HCT116 (cell line): ENCODE data around the gene ADGRF5. TPM values are rescaled to one million over a fixed set of nuclear protein-coding genes. Genes with fewer than 3 reads are reported as not detected.

Experiments used
- ATAC-seq: fragments of 200-7000 bp; cut with Tn5 transposase; 2 replicates; pipeline ENCODE4 v1.9.1; 2020; ENCODE audit warnings: mild to moderate bottlenecking, moderate library complexity
- BruUV-seq: library from RNA; stranded (reverse); fragments of 400-500 nt; replicated peaks from 2 replicates; lab custom pipeline; 2021; lab: Mats Ljungman, UMichigan
- CTCF ChIA-PET: fragments of 300-600 bp; sonication (Branson Sonifier 250); formaldehyde crosslinking; loops from one replicate; lab custom pipeline; 2021; ENCODE audit warnings: antibody characterized with exemption; lab: Charles Lee
- POLR2A ChIA-PET: fragments of 300-600, 350-600 bp; sonication (Branson Sonifier 250); formaldehyde crosslinking; loops from one replicate; lab custom pipeline; 2021; ENCODE audit warnings: antibody characterized with exemption; lab: Charles Lee
- RAD21 ChIA-PET, 2 experiments: fragments of 300-600 bp; sonication (Branson Sonifier 250); formaldehyde crosslinking; loops; one replicate each; lab custom pipeline; 2023; ENCODE audit warnings: low total read pairs in 2 of 2; ENCODE audit not compliant: uncharacterized antibody in 2 of 2, unreplicated experiment in 2 of 2, low non-redundant PET in 1 of 2; lab: Charles Lee
- DNase-seq: peaks from one replicate; pipeline ENCODE4 v3.0.0-alpha.2; 2010; ENCODE audit warnings: low read depth, low spot score
- H2AFZ ChIP-seq: fragments of 200-600 bp; shearing (Covaris generic), sonication (generic); 2 replicates; pipeline ENCODE4 v1.6.1; 2017; ENCODE audit warnings: low read depth, mixed run types, mixed read lengths, antibody characterized with exemption, low read length; ENCODE audit not compliant: poor library complexity, severe bottlenecking
- H3K27ac ChIP-seq: 2 replicates; pipeline ENCODE4 v1.5.1; 2012; ENCODE audit warnings: low read depth, low read length
- H3K27me3 ChIP-seq: fragments of 200-600 bp; sonication (generic); 2 replicates; pipeline ENCODE4 v1.6.1; 2016; ENCODE audit warnings: mixed run types, low read length, mixed read lengths; ENCODE audit not compliant: insufficient read depth
- H3K36me3 ChIP-seq, 2 experiments: fragments of 200-500 bp in 1 of 2; fragments of 200-600 bp in 1 of 2; sonication (Bioruptor generic) in 1 of 2; sonication (generic) in 1 of 2; 2 replicates each; pipeline versions ENCODE4 v1.5.1 to v1.6.1; 2014 to 2016; ENCODE audit warnings: low read length in 2 of 2, inconsistent platforms in 1 of 2, mixed read lengths in 1 of 2, mixed run types in 1 of 2; ENCODE audit not compliant: insufficient read depth in 2 of 2, control insufficient read depth in 1 of 2
- H3K4me1 ChIP-seq, 2 experiments: fragments of 200-600 bp in 1 of 2; sonication (generic) in 1 of 2; 2 replicates each; pipeline versions ENCODE4 v1.5.1 to v1.6.1; 2012 to 2017; ENCODE audit warnings: low read length in 2 of 2, inconsistent platforms in 1 of 2, mild to moderate bottlenecking in 1 of 2, mixed read lengths in 1 of 2, mixed run types in 1 of 2, moderate library complexity in 1 of 2; ENCODE audit not compliant: insufficient read depth in 2 of 2, control insufficient read depth in 1 of 2
- H3K4me2 ChIP-seq: fragments of 200-600 bp; sonication (generic); 2 replicates; pipeline ENCODE4 v1.6.1; 2017; ENCODE audit warnings: mixed run types, low read length, mixed read lengths
- H3K4me3 ChIP-seq, 2 experiments: fragments of 200-600 bp in 1 of 2; sonication (generic) in 1 of 2; replicated peaks in 1 of 2; 2 replicates each; pipeline ENCODE4 v1.5.1; 2011 to 2016; ENCODE audit warnings: low read length in 2 of 2, control low read depth in 1 of 2, low read depth in 1 of 2, mild to moderate bottlenecking in 1 of 2, mixed read lengths in 1 of 2, mixed run types in 1 of 2
- H3K79me2 ChIP-seq: fragments of 200-600 bp; sonication (generic); 2 replicates; pipeline ENCODE4 v1.6.1; 2017; ENCODE audit warnings: mild to moderate bottlenecking, mixed run types, low read length, moderate library complexity, mixed read lengths; ENCODE audit not compliant: insufficient read depth
- H3K9ac ChIP-seq: fragments of 200-600 bp; sonication (generic); 2 replicates; pipeline ENCODE4 v1.6.1; 2016; ENCODE audit warnings: low read length, mixed read lengths
- H3K9me2 ChIP-seq: fragments of 200-600 bp; sonication (generic), shearing (Covaris generic); 2 replicates; pipeline ENCODE4 v1.6.1; 2017; ENCODE audit warnings: mixed run types, mild to moderate bottlenecking, moderate library complexity; ENCODE audit not compliant: insufficient read depth
- H3K9me3 ChIP-seq, 2 experiments: fragments of 200-500 bp in 1 of 2; fragments of 200-600 bp in 1 of 2; sonication (Bioruptor generic) in 1 of 2; sonication (generic) in 1 of 2; 2 replicates each; pipeline ENCODE4 v1.6.1; 2014 to 2017; ENCODE audit warnings: low read length in 2 of 2, mixed read lengths in 2 of 2, inconsistent platforms in 1 of 2, low read depth in 1 of 2, mild to moderate bottlenecking in 1 of 2, mixed run types in 1 of 2, moderate library complexity in 1 of 2; ENCODE audit not compliant: control insufficient read depth in 1 of 2, insufficient read depth in 1 of 2
- H4K20me1 ChIP-seq: fragments of 200-600 bp; sonication (generic), shearing (Covaris generic); 2 replicates; pipeline ENCODE4 v1.6.1; 2017; ENCODE audit warnings: mixed run types, mild to moderate bottlenecking, moderate library complexity; ENCODE audit not compliant: insufficient read depth
- ATF3 ChIP-seq: IDR thresholded peaks from 2 replicates; pipeline ENCODE4 v1.6.1; 2012
- CBX3 ChIP-seq: IDR thresholded peaks from 2 replicates; pipeline ENCODE4 v1.6.1; 2012; ENCODE audit warnings: low read depth
- CEBPB ChIP-seq: IDR thresholded peaks from 2 replicates; pipeline ENCODE4 v1.6.1; 2012; ENCODE audit warnings: low read depth
- EGR1 ChIP-seq: IDR thresholded peaks from 2 replicates; pipeline ENCODE4 v1.6.1; 2012; ENCODE audit warnings: low read depth
- ELF1 ChIP-seq: IDR thresholded peaks from 2 replicates; pipeline ENCODE4 v1.6.1; 2012; ENCODE audit warnings: low read depth, borderline replicate concordance
- EZH2 ChIP-seq: fragments of 200-600 bp; sonication (generic); IDR thresholded peaks from 2 replicates; pipeline ENCODE4 v1.6.1; 2017; ENCODE audit warnings: antibody characterized with exemption, mixed run types
- EZH2phosphoT487 ChIP-seq: fragments of 200-600 bp; IDR thresholded peaks from 2 replicates; pipeline ENCODE4 v1.6.1; 2018; ENCODE audit warnings: antibody characterized with exemption, borderline replicate concordance
- JUND ChIP-seq: IDR thresholded peaks from 2 replicates; pipeline ENCODE4 v1.6.1; 2012
- MAX ChIP-seq: IDR thresholded peaks from 2 replicates; pipeline ENCODE4 v1.6.1; 2012
- REST ChIP-seq: IDR thresholded peaks from 2 replicates; pipeline ENCODE4 v1.6.1; 2012; ENCODE audit warnings: low read depth
- SIN3A ChIP-seq: IDR thresholded peaks from 2 replicates; pipeline ENCODE4 v1.6.1; 2012; ENCODE audit warnings: low read depth
- SP1 ChIP-seq: IDR thresholded peaks from 2 replicates; pipeline ENCODE4 v1.6.1; 2012; ENCODE audit warnings: low read depth
- SRF ChIP-seq: IDR thresholded peaks from 2 replicates; pipeline ENCODE4 v1.6.1; 2012; ENCODE audit warnings: low read depth
- YY1 ChIP-seq: IDR thresholded peaks from 2 replicates; pipeline ENCODE4 v1.6.1; 2011; ENCODE audit warnings: low read length, low read depth, moderate library complexity, mild to moderate bottlenecking; ENCODE audit not compliant: insufficient replicate concordance; ENCODE audit errors: extremely low read depth
- ZBTB33 ChIP-seq: IDR thresholded peaks from 2 replicates; pipeline ENCODE4 v1.6.1; 2011; ENCODE audit warnings: mild to moderate bottlenecking, low read length, moderate library complexity; ENCODE audit not compliant: insufficient replicate concordance; ENCODE audit errors: extremely low read depth
- ZFX ChIP-seq: fragments of 450-650 bp; IDR thresholded peaks from 2 replicates; pipeline ENCODE4 v1.6.1; 2017
- intact Hi-C: fragments of 100-400 bp; cut with micrococcal nuclease; formaldehyde crosslinking; loops from 2 replicates; pipeline ENCODE4 v1.10.0; 2022
- total RNA-seq: library from RNA; stranded (reverse); gene quantifications from one replicate; pipeline ENCODE4 v1.2.1, GENCODE V29; 2021; ENCODE audit not compliant: unreplicated experiment

Gene ADGRF5
- total RNA-seq, 1 experiment from 2014 or later: 0.17 TPM

GRCh38 chr6:46876126-46876525, 45.6 kb downstream of the ADGRF5 start:
- Histone ChIP-seq H3K27me3 (no peaks in the 10 kb centered on the region), H3K36me3 (no peaks in the 10 kb centered on the region), H3K4me2 (peak overlapping the region; percentile 22; the same call in 1 of the 2 replicates), H3K9me2 (no peaks in the 10 kb centered on the region; the same call in 1 of the 2 replicates), H3K4me1 (peaks cover 0 to 9% of the 10 kb centered on the region in 2 experiments; a peak in 3 of 4 replicates), H3K9ac (no peak overlapping the region), H3K4me3 (no peak overlapping the region), H2AFZ (peak overlapping the region; percentile 59), H3K79me2 (no peaks in the 10 kb centered on the region), H3K9me3 (no peaks in the 10 kb centered on the region), H4K20me1 (no peaks in the 10 kb centered on the region), H3K27ac (no peak overlapping the region)
- no TSS peak for BruUV-seq
- ChIA-PET CTCF (no interaction called here), RAD21 (no interaction called here), POLR2A (no interaction called here)
- ATAC-seq (peak; percentile 75), DNase-seq (peak; percentile 28)
- TF ChIP-seq CEBPB (peak; percentile 81), ELF1 (peak; percentile 48; the same call in 1 of the 2 replicates), YY1 (no peak), SIN3A (peak; percentile 18; the same call in 1 of the 2 replicates), JUND (0 out of 2 replicates have a peak, but pooled peaks have one; percentile 27), SP1 (peak; percentile 8; the same call in 1 of the 2 replicates), MAX (no peak)
- intact Hi-C loops: no loop called here

- ChIA-PET CTCF (interaction anchor here (1.2 kb wide), 1 partner anchor 12 kb away, joined by 3 read pairs; no protein-coding TSS in a partner anchor), POLR2A (no interaction called here), RAD21 (no interaction called here)
- no TSS peak for BruUV-seq
- H3K4me3 ChIP-seq: no peak overlapping the region
- no peaks in the 10 kb centered on the region for H3K36me3 ChIP-seq
- H4K20me1 ChIP-seq: no peaks in the 10 kb centered on the region
- H3K9me2 ChIP-seq: no peaks in the 10 kb centered on the region
- intact Hi-C loops: no loop called here
- no peak overlapping the region for H3K27ac ChIP-seq
- no peaks in the 10 kb centered on the region for H3K4me1 ChIP-seq
- no peak for ATAC-seq
- H3K9ac ChIP-seq: no peak overlapping the region
- no peaks in the 10 kb centered on the region for H3K9me3 ChIP-seq
- H2AFZ ChIP-seq: no peak overlapping the region
- no peak for DNase-seq
- H3K4me2 ChIP-seq: no peak overlapping the region
- no peaks in the 10 kb centered on the region for H3K27me3 ChIP-seq
- no peaks in the 10 kb centered on the region for H3K79me2 ChIP-seq
- TF ChIP-seq ZFX (no peak), ZBTB33 (no peak), EZH2phosphoT487 (no peak), SRF (no peak), CBX3 (no peak), SIN3A (no peak), ATF3 (no peak), EGR1 (no peak), ELF1 (no peak), REST (no peak), SP1 (no peak), EZH2 (no peak)
These were observed 54.3 kb downstream of the ADGRF5 start for GRCh38 chr6:46867411-46867810.
